ENCODE data around the gene NGLY1. TPM values are rescaled to one million over a fixed set of nuclear protein-coding genes. Genes with fewer than 3 reads are reported as not detected.

Gene NGLY1
- total and polyA plus RNA-seq, 10 of the 15 experiments (the other 5 are each of a cell fraction or from before 2014, with no cell fraction given): 29.8 to 73.5 (median 47.0) TPM

- TF ChIP-seq PKNOX1 (IDR thresholded peaks at IDR 0.05): peak; percentile 30; the same call in 1 of the 2 replicates
- no peak for TF ChIP-seq ZBTB33 (IDR thresholded peaks at IDR 0.05)
- no peak for TF ChIP-seq E2F4 (IDR thresholded peaks at IDR 0.05; ENCODE audit: low read depth, low read length)
- peak; percentile 42 for TF ChIP-seq MEF2B (IDR thresholded peaks at IDR 0.05; ENCODE audit: partially characterized antibody, poor library complexity, severe bottlenecking)
- TF ChIP-seq ESRRA (IDR thresholded peaks at IDR 0.05; ENCODE audit: low read length): no peak
- TF ChIP-seq SP1 (IDR thresholded peaks at IDR 0.05; ENCODE audit: low read depth, low read length): no peak
- peak; percentile 74; the same call in 1 of the 2 replicates for TF ChIP-seq DPF2 (IDR thresholded peaks at IDR 0.05)
- no peak for TF ChIP-seq CHD4 (IDR thresholded peaks at IDR 0.05)
- no peak for TF ChIP-seq POLR2A (IDR thresholded peaks at IDR 0.05; ENCODE audit: low read depth, low read length)
- no peak for TF ChIP-seq ATF2 (IDR thresholded peaks at IDR 0.05; ENCODE audit: low read length)
- TF ChIP-seq NBN (IDR thresholded peaks at IDR 0.05): peak; percentile 59; the same call in 1 of the 2 replicates
- no peak for TF ChIP-seq MAX (IDR thresholded peaks at IDR 0.05; ENCODE audit: low read depth, low read length)
- 0 out of 2 replicates have a peak, but pooled peaks have one; percentile 67 for TF ChIP-seq CBX5 (IDR thresholded peaks at IDR 0.05; ENCODE audit: low read depth)
- TF ChIP-seq RAD51 (IDR thresholded peaks at IDR 0.05): peak; percentile 15; the same call in 1 of the 2 replicates
- no peak for TF ChIP-seq EED (IDR thresholded peaks at IDR 0.05; ENCODE audit: low read depth)
- TF ChIP-seq SMARCA5 (IDR thresholded peaks at IDR 0.05): no peak
- TF ChIP-seq, protein P1, sequence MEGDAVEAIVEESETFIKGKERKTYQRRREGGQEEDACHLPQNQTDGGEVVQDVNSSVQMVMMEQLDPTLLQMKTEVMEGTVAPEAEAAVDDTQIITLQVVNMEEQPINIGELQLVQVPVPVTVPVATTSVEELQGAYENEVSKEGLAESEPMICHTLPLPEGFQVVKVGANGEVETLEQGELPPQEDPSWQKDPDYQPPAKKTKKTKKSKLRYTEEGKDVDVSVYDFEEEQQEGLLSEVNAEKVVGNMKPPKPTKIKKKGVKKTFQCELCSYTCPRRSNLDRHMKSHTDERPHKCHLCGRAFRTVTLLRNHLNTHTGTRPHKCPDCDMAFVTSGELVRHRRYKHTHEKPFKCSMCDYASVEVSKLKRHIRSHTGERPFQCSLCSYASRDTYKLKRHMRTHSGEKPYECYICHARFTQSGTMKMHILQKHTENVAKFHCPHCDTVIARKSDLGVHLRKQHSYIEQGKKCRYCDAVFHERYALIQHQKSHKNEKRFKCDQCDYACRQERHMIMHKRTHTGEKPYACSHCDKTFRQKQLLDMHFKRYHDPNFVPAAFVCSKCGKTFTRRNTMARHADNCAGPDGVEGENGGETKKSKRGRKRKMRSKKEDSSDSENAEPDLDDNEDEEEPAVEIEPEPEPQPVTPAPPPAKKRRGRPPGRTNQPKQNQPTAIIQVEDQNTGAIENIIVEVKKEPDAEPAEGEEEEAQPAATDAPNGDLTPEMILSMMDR (IDR thresholded peaks at IDR 0.05 in 2 of 3, conservative IDR thresholded peaks at IDR 0.05 in 1 of 3; ENCODE audit: control insufficient read depth in 2 of 3, extremely low read depth in 1 of 3, insufficient read depth in 1 of 3, low read depth in 3 of 3, low read length in 3 of 3): no peak
- peak; percentile 40 to 51; a peak in 2 of 4 replicates for TF ChIP-seq EP300 (IDR thresholded peaks at IDR 0.05; ENCODE audit: borderline replicate concordance in 1 of 2, control insufficient read depth in 1 of 2, low read depth in 2 of 2, low read length in 2 of 2)
- no peak for TF ChIP-seq RCOR1 (conservative IDR thresholded peaks at IDR 0.05; ENCODE audit: low read depth, low read length)
- peak; percentile 87 for TF ChIP-seq MTA2 (IDR thresholded peaks at IDR 0.05; ENCODE audit: low read depth)
- TF ChIP-seq, protein P2, sequence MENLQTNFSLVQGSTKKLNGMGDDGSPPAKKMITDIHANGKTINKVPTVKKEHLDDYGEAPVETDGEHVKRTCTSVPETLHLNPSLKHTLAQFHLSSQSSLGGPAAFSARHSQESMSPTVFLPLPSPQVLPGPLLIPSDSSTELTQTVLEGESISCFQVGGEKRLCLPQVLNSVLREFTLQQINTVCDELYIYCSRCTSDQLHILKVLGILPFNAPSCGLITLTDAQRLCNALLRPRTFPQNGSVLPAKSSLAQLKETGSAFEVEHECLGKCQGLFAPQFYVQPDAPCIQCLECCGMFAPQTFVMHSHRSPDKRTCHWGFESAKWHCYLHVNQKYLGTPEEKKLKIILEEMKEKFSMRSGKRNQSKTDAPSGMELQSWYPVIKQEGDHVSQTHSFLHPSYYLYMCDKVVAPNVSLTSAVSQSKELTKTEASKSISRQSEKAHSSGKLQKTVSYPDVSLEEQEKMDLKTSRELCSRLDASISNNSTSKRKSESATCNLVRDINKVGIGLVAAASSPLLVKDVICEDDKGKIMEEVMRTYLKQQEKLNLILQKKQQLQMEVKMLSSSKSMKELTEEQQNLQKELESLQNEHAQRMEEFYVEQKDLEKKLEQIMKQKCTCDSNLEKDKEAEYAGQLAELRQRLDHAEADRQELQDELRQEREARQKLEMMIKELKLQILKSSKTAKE (IDR thresholded peaks at IDR 0.05; ENCODE audit: low read depth, poor library complexity, severe bottlenecking): peak; percentile 40
Observed at GRCh38 chr3:25768851-25769250, 14.4 kb downstream of the NGLY1 start (continued).

Data from GM12878 (cell line).